IPS-15b (cell line): ENCODE results near the gene SETD1B.
A peak's percentile ranks its signal among the peaks of the same experiment; 100 is the strongest.
"Not testable (repeated sequence)": the region's sequence is repeated elsewhere in the genome, so short reads cannot be mapped to it uniquely, and the experiment has no call there.

Source experiments
- H3K27me3 ChIP-seq: one replicate; pipeline ENCODE4 v1.6.1; 2013; ENCODE audit warnings: low read length; ENCODE audit not compliant: control insufficient read depth, insufficient read depth
- H3K36me3 ChIP-seq: one replicate; pipeline ENCODE4 v1.6.1; 2013; ENCODE audit warnings: low read length; ENCODE audit not compliant: control insufficient read depth, insufficient read depth
- H3K4me1 ChIP-seq: one replicate; pipeline ENCODE4 v1.6.1; 2013; ENCODE audit warnings: mild to moderate bottlenecking, low read length; ENCODE audit not compliant: control insufficient read depth, insufficient read depth
- H3K4me3 ChIP-seq: one replicate; pipeline ENCODE4 v1.5.1; 2013; ENCODE audit warnings: low read depth, low read length
- H3K9ac ChIP-seq: one replicate; pipeline ENCODE4 v1.6.1; 2013; ENCODE audit warnings: low read depth, mild to moderate bottlenecking, low read length
- H3K9me3 ChIP-seq: one replicate; pipeline ENCODE4 v1.6.1; 2013; ENCODE audit warnings: mild to moderate bottlenecking, low read length; ENCODE audit not compliant: control insufficient read depth, insufficient read depth

The SETD1B gene

GRCh38 chr12:121839993-121840761, 36.4 kb downstream of the SETD1B start:
- Histone ChIP-seq H3K4me3 (peak overlapping the region; percentile 84), H3K9ac (peak overlapping the region; percentile 88), H3K4me1 (no peaks in the 10 kb centered on the region), H3K36me3 (no peaks in the 10 kb centered on the region), H3K27me3 (no peaks in the 10 kb centered on the region), H3K9me3 (no peaks in the 10 kb centered on the region)

GRCh38 chr12:121843236-121843982, 39.6 kb downstream of the SETD1B start:
- no peaks in the 10 kb centered on the region for H3K4me1 ChIP-seq
- H3K4me3 ChIP-seq: no peak overlapping the region
- no peaks in the 10 kb centered on the region for H3K9me3 ChIP-seq
- no peaks in the 10 kb centered on the region for H3K27me3 ChIP-seq
- no peaks in the 10 kb centered on the region for H3K36me3 ChIP-seq
- H3K9ac ChIP-seq: no peak overlapping the region

GRCh38 chr12:121845701-121846100, 41.9 kb downstream of the SETD1B start:
- Histone ChIP-seq H3K9ac (no peak overlapping the region), H3K4me1 (no peaks in the 10 kb centered on the region), H3K36me3 (no peaks in the 10 kb centered on the region), H3K9me3 (no peaks in the 10 kb centered on the region), H3K27me3 (no peaks in the 10 kb centered on the region), H3K4me3 (no peak overlapping the region)

GRCh38 chr12:121849211-121849610, 45.4 kb downstream of the SETD1B start:
- Histone ChIP-seq H3K36me3 (no peaks in the 10 kb centered on the region), H3K4me3 (no peak overlapping the region), H3K4me1 (no peaks in the 10 kb centered on the region), H3K27me3 (no peaks in the 10 kb centered on the region), H3K9me3 (no peaks in the 10 kb centered on the region), H3K9ac (no peak overlapping the region)

DNA sequence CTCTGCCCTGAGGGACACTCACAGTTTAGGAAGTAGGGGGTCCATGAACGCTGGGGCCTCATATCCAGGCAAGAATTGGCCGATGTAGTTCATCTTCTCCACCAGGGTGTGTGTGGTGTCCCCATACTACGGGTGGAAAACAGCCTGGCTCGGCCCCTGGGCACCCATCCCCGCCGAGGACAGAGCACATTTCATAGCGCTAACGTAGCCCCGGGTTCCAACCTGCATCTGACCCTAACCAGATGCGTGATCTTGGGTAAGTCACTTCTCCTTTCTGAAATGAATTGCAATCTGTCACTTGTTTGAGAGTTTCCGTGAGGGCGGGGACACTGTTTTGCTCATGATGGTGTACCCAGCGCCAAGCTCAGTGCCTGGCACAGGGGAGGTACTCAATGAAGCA, 45.9 kb downstream of the SETD1B start:
- Histone ChIP-seq H3K9me3 (no peaks in the 10 kb centered on the region), H3K4me1 (no peaks in the 10 kb centered on the region), H3K27me3 (no peaks in the 10 kb centered on the region), H3K9ac (no peak overlapping the region), H3K36me3 (no peaks in the 10 kb centered on the region), H3K4me3 (no peak overlapping the region)

DNA sequence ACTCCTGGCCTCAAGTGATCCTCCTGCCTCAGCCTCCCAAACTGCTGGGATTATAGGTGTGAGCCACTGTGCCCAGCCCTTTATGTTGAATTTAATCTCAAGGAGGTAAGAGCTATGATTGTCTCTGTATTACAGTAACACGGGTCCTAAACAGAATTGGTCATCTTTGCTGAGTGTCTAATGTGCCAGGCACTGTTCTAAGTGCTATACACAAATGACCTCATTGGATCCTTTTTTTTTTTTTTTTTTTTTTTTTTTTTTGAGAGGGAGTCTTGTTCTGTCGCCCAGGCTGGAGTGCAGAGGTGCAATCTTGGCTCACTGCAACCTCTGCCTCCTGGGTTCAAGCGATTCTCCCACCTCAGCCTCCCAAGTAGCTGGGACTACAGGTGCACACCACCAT, 48.6 kb downstream of the SETD1B start:
- not testable (repeated sequence) for H3K9ac ChIP-seq, H3K4me3 ChIP-seq, H3K4me1 ChIP-seq, H3K36me3 ChIP-seq, H3K27me3 ChIP-seq, H3K9me3 ChIP-seq

GRCh38 chr12:121857322-121858246, 53.8 kb downstream of the SETD1B start:
- no peak overlapping the region for H3K4me3 ChIP-seq
- H3K27me3 ChIP-seq: no peaks in the 10 kb centered on the region
- no peak overlapping the region for H3K9ac ChIP-seq
- no peaks in the 10 kb centered on the region for H3K9me3 ChIP-seq
- peaks cover 11% of the 10 kb centered on the region for H3K4me1 ChIP-seq
- no peaks in the 10 kb centered on the region for H3K36me3 ChIP-seq

- peak overlapping the region; percentile 37 for H3K9ac ChIP-seq
- no peaks in the 10 kb centered on the region for H3K27me3 ChIP-seq
- no peak overlapping the region for H3K4me3 ChIP-seq
- peaks cover 11% of the 10 kb centered on the region for H3K4me1 ChIP-seq
- no peaks in the 10 kb centered on the region for H3K36me3 ChIP-seq
- no peaks in the 10 kb centered on the region for H3K9me3 ChIP-seq
Measured at GRCh38 chr12:121858318-121858661, 54.5 kb downstream of the SETD1B start.

GRCh38 chr12:121858662-121859572, 55.1 kb downstream of the SETD1B start, which contains the start of gene HPD:
TSS of gene HPD (minus strand) at chr12:121858859. CDS start at chr12:121858823, 36 bp downstream.
- Histone ChIP-seq H3K9me3 (no peaks in the 10 kb centered on the region), H3K4me3 (no peak within 1 kb of the TSS), H3K4me1 (peaks cover 11% of the 10 kb centered on the region), H3K27me3 (no peaks in the 10 kb centered on the region), H3K36me3 (no peaks in the 10 kb centered on the region), H3K9ac (peak within 1 kb of the TSS; percentile 37)

- H3K9me3 ChIP-seq: no peaks in the 10 kb centered on the region
- no peak overlapping the region for H3K4me3 ChIP-seq
- H3K36me3 ChIP-seq: no peaks in the 10 kb centered on the region
- peaks cover 11% of the 10 kb centered on the region for H3K4me1 ChIP-seq
- no peaks in the 10 kb centered on the region for H3K27me3 ChIP-seq
- no peak overlapping the region for H3K9ac ChIP-seq
Measured at GRCh38 chr12:121860257-121860656, 56.4 kb downstream of the SETD1B start.

- not testable (repeated sequence) for H3K36me3 ChIP-seq, H3K4me3 ChIP-seq, H3K9ac ChIP-seq, H3K9me3 ChIP-seq, H3K27me3 ChIP-seq
- H3K4me1 ChIP-seq: peaks cover 11% of the 10 kb centered on the region
Measured at GRCh38 chr12:121860699-121861098, 56.9 kb downstream of the SETD1B start.
